ENCODE results near the gene PROX1. TPM values are rescaled to one million over a fixed set of nuclear protein-coding genes. Genes with fewer than 3 reads are reported as not detected.

The PROX1 gene
- total and polyA plus RNA-seq, 2 donors (not counting 1 experiment from before 2014, with no cell fraction given) = 0.02 to 0.17 TPM

- Histone ChIP-seq H3K36me3 (ENCODE audit: control insufficient read depth, insufficient read depth, low read length) (no peaks in the 10 kb centered on the region), H3K9ac (ENCODE audit: insufficient read depth, low read length) (no peak overlapping the region), H3K27ac (ENCODE audit: insufficient read depth, low read length) (no peak overlapping the region), H3K79me2 (ENCODE audit: control insufficient read depth, insufficient read depth, low read length) (no peaks in the 10 kb centered on the region), H4K20me1 (ENCODE audit: control insufficient read depth, extremely low read depth, insufficient read depth, low read length) (no peaks in the 10 kb centered on the region), H3K27me3 (ENCODE audit: control insufficient read depth, insufficient read depth, low read length) (no peaks in the 10 kb centered on the region), H3K4me3 (replicated peaks in 1 of 4; ENCODE audit: control extremely low read depth in 1 of 4, insufficient read depth in 1 of 4, low read depth in 3 of 4, low read length in 4 of 4) (no peak overlapping the region), H3K4me2 (ENCODE audit: extremely low read depth, insufficient read depth, low read length) (no peak overlapping the region), H3K9me3 (ENCODE audit: control insufficient read depth, insufficient read depth, low read depth, low read length) (no peaks in the 10 kb centered on the region), H2AFZ (ENCODE audit: low read length) (no peak overlapping the region), H3K4me1 (ENCODE audit: control insufficient read depth, extremely low read depth, insufficient read depth, low read length) (no peaks in the 10 kb centered on the region)
- TF ChIP-seq EZH2 (IDR thresholded peaks at IDR 0.05; ENCODE audit: low read length, missing control alignments) (no peak), CTCF (conservative IDR thresholded peaks at IDR 0.05 in 1 of 2, IDR thresholded peaks at IDR 0.05 in 1 of 2; ENCODE audit: low read depth in 1 of 2, low read length in 2 of 2) (no peak)
- DNase-seq (ENCODE audit: low read depth in 2 of 2) = no peak
Measured at GRCh38 chr1:214021321-214021720, 33.5 kb downstream of the PROX1 start.

- H2AFZ ChIP-seq (ENCODE audit: low read length) = no peak overlapping the region
- H3K4me3 ChIP-seq (replicated peaks in 1 of 4; ENCODE audit: control extremely low read depth in 1 of 4, insufficient read depth in 1 of 4, low read depth in 3 of 4, low read length in 4 of 4) = no peak overlapping the region
- no peaks in the 10 kb centered on the region for H3K27me3 ChIP-seq (ENCODE audit: control insufficient read depth, insufficient read depth, low read length)
- H3K9me3 ChIP-seq (ENCODE audit: control insufficient read depth, insufficient read depth, low read depth, low read length) = no peaks in the 10 kb centered on the region
- no peak for DNase-seq (ENCODE audit: low read depth in 2 of 2)
- H3K36me3 ChIP-seq (ENCODE audit: control insufficient read depth, insufficient read depth, low read length) = no peaks in the 10 kb centered on the region
- H3K9ac ChIP-seq (ENCODE audit: insufficient read depth, low read length) = no peak overlapping the region
- H3K4me1 ChIP-seq (ENCODE audit: control insufficient read depth, extremely low read depth, insufficient read depth, low read length) = no peaks in the 10 kb centered on the region
- no peaks in the 10 kb centered on the region for H3K79me2 ChIP-seq (ENCODE audit: control insufficient read depth, insufficient read depth, low read length)
- no peak overlapping the region for H3K4me2 ChIP-seq (ENCODE audit: extremely low read depth, insufficient read depth, low read length)
- no peaks in the 10 kb centered on the region for H4K20me1 ChIP-seq (ENCODE audit: control insufficient read depth, extremely low read depth, insufficient read depth, low read length)
- no peak overlapping the region for H3K27ac ChIP-seq (ENCODE audit: insufficient read depth, low read length)
- TF ChIP-seq CTCF (conservative IDR thresholded peaks at IDR 0.05 in 1 of 2, IDR thresholded peaks at IDR 0.05 in 1 of 2; ENCODE audit: low read depth in 1 of 2, low read length in 2 of 2) (no peak), EZH2 (IDR thresholded peaks at IDR 0.05; ENCODE audit: low read length, missing control alignments) (no peak)
Measured at GRCh38 chr1:214022229-214022791, 34.5 kb downstream of the PROX1 start.

- no peak overlapping the region for H2AFZ ChIP-seq (ENCODE audit: low read length)
- no peak for DNase-seq (ENCODE audit: low read depth in 2 of 2)
Measured at GRCh38 chr1:214022810-214023425, 35.1 kb downstream of the PROX1 start.

More at GRCh38 chr1:214022810-214023425, 35.1 kb downstream of the PROX1 start:
- H3K27ac ChIP-seq (ENCODE audit: insufficient read depth, low read length) = no peak overlapping the region
- H3K4me2 ChIP-seq (ENCODE audit: extremely low read depth, insufficient read depth, low read length) = no peak overlapping the region
- H4K20me1 ChIP-seq (ENCODE audit: control insufficient read depth, extremely low read depth, insufficient read depth, low read length) = no peaks in the 10 kb centered on the region
- no peaks in the 10 kb centered on the region for H3K79me2 ChIP-seq (ENCODE audit: control insufficient read depth, insufficient read depth, low read length)
- H3K9me3 ChIP-seq (ENCODE audit: control insufficient read depth, insufficient read depth, low read depth, low read length) = no peaks in the 10 kb centered on the region
- no peaks in the 10 kb centered on the region for H3K36me3 ChIP-seq (ENCODE audit: control insufficient read depth, insufficient read depth, low read length)
- no peaks in the 10 kb centered on the region for H3K27me3 ChIP-seq (ENCODE audit: control insufficient read depth, insufficient read depth, low read length)
- no peaks in the 10 kb centered on the region for H3K4me1 ChIP-seq (ENCODE audit: control insufficient read depth, extremely low read depth, insufficient read depth, low read length)
- TF ChIP-seq EZH2 (IDR thresholded peaks at IDR 0.05; ENCODE audit: low read length, missing control alignments) (no peak), CTCF (conservative IDR thresholded peaks at IDR 0.05 in 1 of 2, IDR thresholded peaks at IDR 0.05 in 1 of 2; ENCODE audit: low read depth in 1 of 2, low read length in 2 of 2) (no peak)
- H3K9ac ChIP-seq (ENCODE audit: insufficient read depth, low read length) = no peak overlapping the region
- H3K4me3 ChIP-seq (replicated peaks in 1 of 4; ENCODE audit: control extremely low read depth in 1 of 4, insufficient read depth in 1 of 4, low read depth in 3 of 4, low read length in 4 of 4) = no peak overlapping the region
